Right lung (tissue), 10 donors: ENCODE data around the gene FAR2. TPM values are rescaled to one million over a fixed set of nuclear protein-coding genes. Genes with fewer than 3 reads are reported as not detected.
"Not testable (repeated sequence)": the region's sequence is repeated elsewhere in the genome, so short reads cannot be mapped to it uniquely, and the experiment has no call there.

Source experiments
- DNase-seq, 2 donors: peaks; one replicate each; pipeline ENCODE4 v3.0.0-alpha.2; 2013
- long read RNA-seq, 8 donors: transcript quantifications; one replicate each; lab custom pipeline, GENCODE V29; 2026
- polyA plus RNA-seq, 5 donors: library from polyadenylated mRNA; unstranded; fragments of 120-200 nt; gene quantifications; one replicate each; pipeline versions ENCODE4 v1.2.1 to v1.2.3, GENCODE V29; 2013; ENCODE audit warnings: inconsistent platforms in 1 of 5, low replicate concordance in 1 of 5; ENCODE audit not compliant: insufficient read length in 5 of 5, insufficient read depth in 1 of 5

FAR2 gene
- 10 to 100 TPM in 2 of 5 donors, 1 to 10 TPM in 3; 5.3 to 12.0 (median 9.5) TPM for polyA plus RNA-seq
- long read RNA-seq, donor 1, partial matches to known transcripts, result 85 of 125 reads
- long read RNA-seq, donor 1, other reads (novel, unspliced or antisense), result 36 of 125 reads
- long read RNA-seq, donor 2, partial matches to known transcripts, result 8 of 34 reads
- long read RNA-seq, donor 2, other reads (novel, unspliced or antisense), result 23 of 34 reads
- long read RNA-seq, donor 3, partial matches to known transcripts, result 63 of 69 reads
- long read RNA-seq, donor 3, other reads (novel, unspliced or antisense), result 5 of 69 reads
- long read RNA-seq, donor 4, partial matches to known transcripts, result 30 of 48 reads
- long read RNA-seq, donor 4, other reads (novel, unspliced or antisense), result 18 of 48 reads
- long read RNA-seq, donor 5, partial matches to known transcripts, result 12 of 14 reads
- long read RNA-seq, donor 5, other reads (novel, unspliced or antisense), result 0 of 14 reads
- long read RNA-seq, donor 6, partial matches to known transcripts, result 0 of 1 reads
- long read RNA-seq, donor 6, other reads (novel, unspliced or antisense), result 0 of 1 reads
- long read RNA-seq, donor 7, result 0 reads
- long read RNA-seq, donor 8, result 0 reads

- DNase-seq, result peak; percentile 27 to 38
These were observed at the start of gene FAR2 for GRCh38 chr12:29148911-29149690. FAR2 (plus strand) TSS chr12:29149278; CDS start chr12:29270450, 121,172 bp downstream.

- DNase-seq, result no peak
These were observed 46.3 kb upstream of the FAR2 start for GRCh38 chr12:29102741-29103140.

- DNase-seq, result no peak
These were observed 45.5 kb upstream of the FAR2 start for GRCh38 chr12:29103539-29103974.

GRCh38 chr12:29104516-29104915, 44.6 kb upstream of the FAR2 start:
- DNase-seq, result no peak

- no peak for DNase-seq
These were observed 38.3 kb upstream of the FAR2 start for GRCh38 chr12:29110506-29111442.

GRCh38 chr12:29113101-29113500, 36.0 kb upstream of the FAR2 start:
- DNase-seq, result no peak

- no peak for DNase-seq
These were observed 32.7 kb upstream of the FAR2 start for GRCh38 chr12:29116414-29116813.

- peak in 1 of 2 donors; percentile 7 for DNase-seq
These were observed 17.5 kb upstream of the FAR2 start for GRCh38 chr12:29131539-29131938.

GRCh38 chr12:29132316-29132715, 16.8 kb upstream of the FAR2 start:
- DNase-seq, result no peak

GRCh38 chr12:29133181-29133580, 15.9 kb upstream of the FAR2 start:
- DNase-seq, result no peak

GRCh38 chr12:29133680-29134079, 15.4 kb upstream of the FAR2 start:
- no peak for DNase-seq

- DNase-seq, result not testable (repeated sequence)
These were observed 10.8 kb upstream of the FAR2 start for GRCh38 chr12:29138256-29138655.

- DNase-seq, result not testable (repeated sequence)
These were observed 10.2 kb upstream of the FAR2 start for GRCh38 chr12:29138855-29139254.

- no peak for DNase-seq
These were observed 3.5 kb upstream of the FAR2 start for GRCh38 chr12:29145372-29146170.

GRCh38 chr12:29146196-29146595, 2.9 kb upstream of the FAR2 start:
- no peak for DNase-seq

GRCh38 chr12:29147731-29148595, 1.1 kb upstream of the FAR2 start:
- DNase-seq, result no peak

- peak in 1 of 2 donors; percentile 10 for DNase-seq
These were observed 525 bp upstream of the FAR2 start for GRCh38 chr12:29148596-29148910.

- no peak for DNase-seq
These were observed 708 bp downstream of the FAR2 start for GRCh38 chr12:29149691-29150281.

GRCh38 chr12:29150462-29150861, 1.4 kb downstream of the FAR2 start:
- DNase-seq, result no peak
